Osteoblast (primary cell): ENCODE results near the gene PCBP2. TPM values are rescaled to one million over a fixed set of nuclear protein-coding genes. Genes with fewer than 3 reads are reported as not detected.

Source experiments
- DNase-seq: peaks from one replicate; pipeline ENCODE4 v3.0.0; 2011; ENCODE audit warnings: low spot score, mixed read lengths; ENCODE audit not compliant: insufficient read length; ENCODE audit errors: missing footprints
- H2AFZ ChIP-seq: 2 replicates; pipeline ENCODE4 v1.6.0; 2011; ENCODE audit warnings: mild to moderate bottlenecking, low read length
- H3K27ac ChIP-seq: 2 replicates; pipeline ENCODE4 v1.5.1; 2011; ENCODE audit warnings: mild to moderate bottlenecking, low read depth, low read length, moderate library complexity
- H3K27me3 ChIP-seq: 2 replicates; pipeline ENCODE4 v1.6.0; 2012; ENCODE audit warnings: mild to moderate bottlenecking, control low read depth, inconsistent platforms, low read length, moderate library complexity; ENCODE audit not compliant: insufficient read depth
- H3K36me3 ChIP-seq: 2 replicates; pipeline ENCODE4 v1.5.1; 2011; ENCODE audit warnings: mild to moderate bottlenecking, low read length, control low read depth, moderate library complexity; ENCODE audit not compliant: insufficient read depth
- H3K4me1 ChIP-seq: 2 replicates; pipeline ENCODE4 v1.5.1; 2011; ENCODE audit warnings: mild to moderate bottlenecking, low read length, control low read depth, moderate library complexity; ENCODE audit not compliant: insufficient read depth
- H3K4me2 ChIP-seq: 2 replicates; pipeline ENCODE4 v1.6.0; 2011; ENCODE audit warnings: mild to moderate bottlenecking, low read length; ENCODE audit not compliant: insufficient read depth
- H3K4me3 ChIP-seq: fragments of 200-600 bp; sonication (generic); 3 replicates; pipeline ENCODE4 v1.5.1; 2012; ENCODE audit warnings: mild to moderate bottlenecking, low read length, inconsistent platforms; ENCODE audit not compliant: insufficient read depth
- H3K79me2 ChIP-seq: 2 replicates; pipeline ENCODE4 v1.6.0; 2012; ENCODE audit warnings: mild to moderate bottlenecking, low read length, control low read depth, inconsistent platforms; ENCODE audit not compliant: insufficient read depth
- H3K9me3 ChIP-seq: 2 replicates; pipeline ENCODE4 v1.5.1; 2011; ENCODE audit warnings: low read depth, low read length, control low read depth
- H4K20me1 ChIP-seq: 2 replicates; pipeline ENCODE4 v1.6.0; 2012; ENCODE audit warnings: mild to moderate bottlenecking, low read length, control low read depth; ENCODE audit not compliant: insufficient read depth
- small RNA-seq: library from RNA; depleted of rRNA; stranded (forward); fragments of <200 nt; gene quantifications from one replicate; pipeline ENCODE3, GENCODE V24; 2012
- total RNA-seq: library from RNA; depleted of rRNA; stranded (reverse); fragments of >200 nt; gene quantifications from 2 replicates; pipeline ENCODE4 v1.2.3, GENCODE V29; 2012
- TF ChIP-seq, protein P1 (sequence below): IDR thresholded peaks from 2 replicates; pipeline ENCODE4 v1.5.1; 2011; ENCODE audit warnings: mild to moderate bottlenecking, low read depth, low read length, moderate library complexity; ENCODE audit errors: extremely low read depth

The PCBP2 gene
- total RNA-seq, 1 donor = 247 TPM

DNA sequence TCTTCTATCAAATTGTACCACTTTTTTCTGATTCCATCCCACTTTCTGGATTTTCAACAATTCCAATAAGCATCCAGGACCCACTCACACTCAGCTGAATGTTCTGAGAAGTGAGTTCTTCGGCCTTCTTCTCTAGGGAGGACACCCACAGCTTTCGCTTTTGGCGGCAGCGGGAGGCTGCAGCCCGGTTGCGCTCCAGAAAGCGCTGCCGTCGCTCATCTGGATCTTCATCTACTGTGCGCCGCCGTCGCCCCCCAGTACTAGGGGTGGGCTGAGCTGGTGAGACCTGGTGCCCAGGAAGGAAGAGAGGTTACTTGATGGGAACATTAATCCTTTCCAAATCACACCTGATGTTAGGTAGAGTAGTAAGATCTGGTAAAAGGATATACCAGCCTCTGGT, 72.6 kb downstream of the PCBP2 start:
- Histone ChIP-seq H3K4me2 (no peak overlapping the region), H3K27me3 (no peaks in the 10 kb centered on the region), H3K4me3 (no peak overlapping the region), H2AFZ (no peak overlapping the region), H3K36me3 (peaks cover 60% of the 10 kb centered on the region), H3K4me1 (no peaks in the 10 kb centered on the region), H4K20me1 (no peaks in the 10 kb centered on the region), H3K27ac (no peak overlapping the region), H3K9me3 (no peaks in the 10 kb centered on the region), H3K79me2 (no peaks in the 10 kb centered on the region)
- DNase-seq = no peak
- TF ChIP-seq, protein P1, sequence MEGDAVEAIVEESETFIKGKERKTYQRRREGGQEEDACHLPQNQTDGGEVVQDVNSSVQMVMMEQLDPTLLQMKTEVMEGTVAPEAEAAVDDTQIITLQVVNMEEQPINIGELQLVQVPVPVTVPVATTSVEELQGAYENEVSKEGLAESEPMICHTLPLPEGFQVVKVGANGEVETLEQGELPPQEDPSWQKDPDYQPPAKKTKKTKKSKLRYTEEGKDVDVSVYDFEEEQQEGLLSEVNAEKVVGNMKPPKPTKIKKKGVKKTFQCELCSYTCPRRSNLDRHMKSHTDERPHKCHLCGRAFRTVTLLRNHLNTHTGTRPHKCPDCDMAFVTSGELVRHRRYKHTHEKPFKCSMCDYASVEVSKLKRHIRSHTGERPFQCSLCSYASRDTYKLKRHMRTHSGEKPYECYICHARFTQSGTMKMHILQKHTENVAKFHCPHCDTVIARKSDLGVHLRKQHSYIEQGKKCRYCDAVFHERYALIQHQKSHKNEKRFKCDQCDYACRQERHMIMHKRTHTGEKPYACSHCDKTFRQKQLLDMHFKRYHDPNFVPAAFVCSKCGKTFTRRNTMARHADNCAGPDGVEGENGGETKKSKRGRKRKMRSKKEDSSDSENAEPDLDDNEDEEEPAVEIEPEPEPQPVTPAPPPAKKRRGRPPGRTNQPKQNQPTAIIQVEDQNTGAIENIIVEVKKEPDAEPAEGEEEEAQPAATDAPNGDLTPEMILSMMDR = no peak

GRCh38 chr12:53530061-53530460, 78.2 kb downstream of the PCBP2 start:
- Histone ChIP-seq H3K4me1 (peaks cover 5% of the 10 kb centered on the region), H3K79me2 (no peaks in the 10 kb centered on the region), H2AFZ (no peak overlapping the region), H3K4me2 (no peak overlapping the region), H3K4me3 (no peak overlapping the region), H3K36me3 (peaks cover 66% of the 10 kb centered on the region), H3K27me3 (no peaks in the 10 kb centered on the region), H3K27ac (no peak overlapping the region), H3K9me3 (no peaks in the 10 kb centered on the region), H4K20me1 (no peaks in the 10 kb centered on the region)
- TF ChIP-seq, protein P1 = no peak
- no peak for DNase-seq

Small RNA genes within 50 kb of the gene (small RNA-seq; reads per million reads assigned to genes)
- not detected for gene AC023509.3

Other genes starting within 250 kb of the PCBP2 start
- gene ITGB7, start 244.9 kb upstream of the PCBP2 start, total RNA-seq = 0.88 and 1.1 TPM in 2 replicates
- gene RARG, start 219.9 kb upstream of the PCBP2 start, total RNA-seq = 46.6 and 49.9 TPM in 2 replicates
- 0.72 and 1.8 TPM in 2 replicates for gene ESPL1, start 183.8 kb upstream of the PCBP2 start, total RNA-seq
- 323 and 324 TPM in 2 replicates for gene PFDN5, start 156.6 kb upstream of the PCBP2 start, total RNA-seq
- 32.9 and 34.2 TPM in 2 replicates for gene MYG1, start 152.4 kb upstream of the PCBP2 start, total RNA-seq
- 37.4 and 39.8 TPM in 2 replicates for gene AAAS, start 130.5 kb upstream of the PCBP2 start, total RNA-seq
- gene SP7, start 115.7 kb upstream of the PCBP2 start, total RNA-seq = not detected in 2 replicates
- 50.3 and 56.0 TPM in 2 replicates for gene SP1, start 71.9 kb upstream of the PCBP2 start, total RNA-seq
- not detected in 2 replicates for gene AMHR2, start 28.2 kb upstream of the PCBP2 start, total RNA-seq
- gene PRR13, start 10.4 kb upstream of the PCBP2 start, total RNA-seq = 55.0 and 64.2 TPM in 2 replicates
- 49.6 and 51.9 TPM in 2 replicates for gene MAP3K12, start 47.4 kb downstream of the PCBP2 start, total RNA-seq
- gene TARBP2, start 49.2 kb downstream of the PCBP2 start, total RNA-seq = 33.0 and 35.5 TPM in 2 replicates
- gene NPFF, start 55.4 kb downstream of the PCBP2 start, total RNA-seq = not detected in 2 replicates
- gene ATF7, start 174.3 kb downstream of the PCBP2 start, total RNA-seq = 14.4 and 17.4 TPM in 2 replicates
- 93.1 and 95.9 TPM in 2 replicates for gene ATP5MC2, start 224.0 kb downstream of the PCBP2 start, total RNA-seq